Activated CD8-positive, alpha-beta T cell treated with anti-CD3 and anti-CD28 coated beads for 36 hours (primary cell): ENCODE data around the gene CDC42EP1. TPM values are rescaled to one million over a fixed set of nuclear protein-coding genes. Genes with fewer than 3 reads are reported as not detected.
"Not testable (repeated sequence)": the region's sequence is repeated elsewhere in the genome, so short reads cannot be mapped to it uniquely, and the experiment has no call there.

ENCODE experiments used
- ATAC-seq: fragments of 200-7000 bp; cut with Tn5 transposase; one replicate; pipeline ENCODE4 v1.10.0; 2021; ENCODE audit warnings: mild to moderate bottlenecking, moderate library complexity
- CTCF ChIA-PET: fragments of 350-600 bp; sonication (Branson Sonifier 250); formaldehyde crosslinking; loops from one replicate; lab custom pipeline; 2021; ENCODE audit warnings: antibody characterized with exemption; lab: Charles Lee
- POLR2A ChIA-PET: fragments of 350-600 bp; sonication (Branson Sonifier 250); formaldehyde crosslinking; loops from one replicate; lab custom pipeline; 2021; ENCODE audit warnings: antibody characterized with exemption; lab: Charles Lee
- DNase-seq: peaks from one replicate; pipeline ENCODE4 v3.0.0-alpha.2; 2020
- H3K27ac Mint-ChIP-seq: one replicate; pipeline ENCODE4 v1.8.0; 2021; ENCODE audit warnings: mild to moderate bottlenecking, mixed read lengths
- H3K27me3 Mint-ChIP-seq: one replicate; pipeline ENCODE4 v1.8.0; 2021; ENCODE audit warnings: mixed read lengths
- H3K36me3 Mint-ChIP-seq: one replicate; pipeline ENCODE4 v1.8.0; 2021; ENCODE audit warnings: low read depth, mixed read lengths
- H3K4me1 Mint-ChIP-seq: one replicate; pipeline ENCODE4 v1.8.0; 2021; ENCODE audit warnings: low read depth, mixed read lengths
- H3K4me3 Mint-ChIP-seq: one replicate; pipeline ENCODE4 v1.8.0; 2021; ENCODE audit warnings: mild to moderate bottlenecking, moderate library complexity, mixed read lengths
- H3K9me3 Mint-ChIP-seq: one replicate; pipeline ENCODE4 v1.8.0; 2021; ENCODE audit warnings: mixed read lengths
- intact Hi-C: fragments of 100-400 bp; cut with micrococcal nuclease; formaldehyde crosslinking; loops from one replicate; pipeline ENCODE4 v1.10.0; 2022
- total RNA-seq, 2 experiments: library from RNA; stranded (reverse); gene quantifications; one replicate each; pipeline ENCODE4 v1.2.3, GENCODE V29; 2021
- TF ChIP-seq, protein P1 (sequence below): fragments of 200-600 bp; IDR thresholded peaks from one replicate; pipeline ENCODE4 v1.8.0; 2022; ENCODE audit warnings: antibody characterized with exemption, mild to moderate bottlenecking

CDC42EP1 gene
- total RNA-seq, 2 experiments from 2014 or later, result 0.59 to 0.72 TPM

DNA sequence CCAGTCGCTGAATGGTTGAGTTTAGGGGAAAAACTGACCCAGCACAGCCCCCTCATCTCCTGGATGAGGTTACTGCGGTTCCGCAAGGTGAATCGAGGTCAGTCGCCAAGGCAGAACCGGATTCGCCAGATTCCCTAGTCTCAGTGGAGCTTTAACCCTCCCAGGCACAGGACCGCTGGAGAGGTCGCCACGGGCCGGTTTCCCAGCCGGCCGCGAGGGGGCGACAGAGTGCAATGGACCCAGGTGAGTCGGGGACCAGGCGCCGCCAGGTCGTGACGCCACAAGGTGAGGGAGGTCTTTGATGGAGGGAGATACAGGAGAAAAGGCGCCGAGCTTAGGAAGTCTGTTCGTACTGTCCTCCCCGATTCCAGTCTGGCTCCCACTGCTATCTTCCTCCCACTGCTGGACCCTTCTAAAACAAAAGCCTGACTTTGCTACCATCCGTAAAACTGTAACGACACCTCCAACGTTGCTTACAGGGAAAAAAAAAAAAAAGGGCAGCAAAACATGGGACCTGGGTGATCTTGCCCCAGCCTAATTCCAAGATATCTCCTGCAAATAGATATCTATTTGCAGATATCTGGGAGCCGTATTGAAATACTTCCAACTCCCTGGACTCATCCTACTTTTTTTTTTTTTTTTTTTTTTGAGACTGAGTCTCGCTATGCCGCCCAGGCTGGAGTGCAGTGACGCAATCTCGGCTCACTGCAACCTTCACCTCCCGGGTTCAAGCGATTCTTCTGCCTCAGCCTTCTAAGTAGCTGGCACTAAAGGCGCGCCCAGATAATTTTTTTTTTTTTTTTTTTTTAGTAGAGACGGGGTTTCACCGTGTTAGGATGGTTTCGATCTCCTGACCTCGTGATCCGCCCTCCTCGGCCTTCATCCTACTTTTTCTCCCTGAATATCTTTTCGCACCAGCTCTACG lies 47.0 kb downstream of the CDC42EP1 start:
- POLR2A ChIA-PET, result interaction anchor here (0.7 to 3.8 kb wide), 13 partner anchors 15 to 237 kb away, joined by 3 to 30 read pairs (median 7); partner anchors contain the start of genes ANKRD54, GCAT, LGALS1 and MFNG
- TF ChIP-seq, protein P1, sequence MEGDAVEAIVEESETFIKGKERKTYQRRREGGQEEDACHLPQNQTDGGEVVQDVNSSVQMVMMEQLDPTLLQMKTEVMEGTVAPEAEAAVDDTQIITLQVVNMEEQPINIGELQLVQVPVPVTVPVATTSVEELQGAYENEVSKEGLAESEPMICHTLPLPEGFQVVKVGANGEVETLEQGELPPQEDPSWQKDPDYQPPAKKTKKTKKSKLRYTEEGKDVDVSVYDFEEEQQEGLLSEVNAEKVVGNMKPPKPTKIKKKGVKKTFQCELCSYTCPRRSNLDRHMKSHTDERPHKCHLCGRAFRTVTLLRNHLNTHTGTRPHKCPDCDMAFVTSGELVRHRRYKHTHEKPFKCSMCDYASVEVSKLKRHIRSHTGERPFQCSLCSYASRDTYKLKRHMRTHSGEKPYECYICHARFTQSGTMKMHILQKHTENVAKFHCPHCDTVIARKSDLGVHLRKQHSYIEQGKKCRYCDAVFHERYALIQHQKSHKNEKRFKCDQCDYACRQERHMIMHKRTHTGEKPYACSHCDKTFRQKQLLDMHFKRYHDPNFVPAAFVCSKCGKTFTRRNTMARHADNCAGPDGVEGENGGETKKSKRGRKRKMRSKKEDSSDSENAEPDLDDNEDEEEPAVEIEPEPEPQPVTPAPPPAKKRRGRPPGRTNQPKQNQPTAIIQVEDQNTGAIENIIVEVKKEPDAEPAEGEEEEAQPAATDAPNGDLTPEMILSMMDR, result peak; percentile 99
- H3K9me3 Mint-ChIP-seq, result no peaks in the 10 kb centered on the region
- H3K27ac Mint-ChIP-seq, result peak overlapping the region; percentile 94
- peaks cover 48% of the 10 kb centered on the region for H3K4me1 Mint-ChIP-seq
- DNase-seq, result peak; percentile 92
- no peaks in the 10 kb centered on the region for H3K36me3 Mint-ChIP-seq
- CTCF ChIA-PET, result interaction anchor here (0.6 to 41.4 kb wide), 38 partner anchors 10 to 1092 kb away, joined by 3 to 1770 read pairs (median 4); partner anchors contain the start of genes ANKRD54, GCAT, LGALS1 and MFNG
- no peaks in the 10 kb centered on the region for H3K27me3 Mint-ChIP-seq
- intact Hi-C loops, result no loop called here
- ATAC-seq, result peak; percentile 20
- H3K4me3 Mint-ChIP-seq, result peak overlapping the region; percentile 91

DNA sequence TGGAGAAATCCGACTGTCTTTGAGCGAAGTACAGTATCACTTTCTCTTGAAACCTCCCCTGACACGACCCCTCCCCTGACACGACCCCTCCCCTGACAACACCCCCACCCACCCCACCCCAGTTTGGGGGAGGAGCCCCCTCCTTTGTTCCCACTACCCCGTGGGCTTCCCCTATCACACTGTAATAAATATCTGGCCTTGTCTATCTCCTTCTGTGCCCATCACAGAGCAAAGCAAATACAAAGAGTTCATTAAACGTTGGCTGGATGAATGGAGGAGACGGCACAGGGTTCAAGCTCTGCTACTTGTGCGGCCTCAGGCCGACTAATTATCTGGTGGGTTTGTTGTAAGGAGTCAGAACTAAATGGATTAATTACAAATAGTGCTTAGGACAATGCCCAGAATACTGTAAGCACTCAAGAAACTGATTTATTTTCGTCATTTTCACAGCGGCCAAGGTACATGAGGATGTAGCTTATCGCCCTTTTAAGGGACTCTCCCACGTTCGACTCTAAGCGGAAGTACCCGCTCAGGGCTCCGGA lies 47.7 kb downstream of the CDC42EP1 start:
- ATAC-seq (peak; percentile 9), DNase-seq (no peak)
- Mint-ChIP-seq H3K9me3 (no peaks in the 10 kb centered on the region), H3K36me3 (no peaks in the 10 kb centered on the region), H3K4me3 (peak overlapping the region; percentile 91), H3K27ac (peak overlapping the region; percentile 94), H3K4me1 (peaks cover 49% of the 10 kb centered on the region), H3K27me3 (no peaks in the 10 kb centered on the region)
- ChIA-PET POLR2A (interaction anchor here (0.7 to 3.8 kb wide), 11 partner anchors 12 to 236 kb away, joined by 3 to 30 read pairs (median 7); partner anchors contain the start of genes ANKRD54, GCAT, LGALS1 and MFNG), CTCF (interaction anchor here (0.6 to 41.4 kb wide), 16 partner anchors 9 to 340 kb away, joined by 3 to 1770 read pairs (median 8); partner anchors contain the start of genes ANKRD54, LGALS1, MFNG and NOL12)
- TF ChIP-seq, protein P1, result no peak
- intact Hi-C loops, result no loop called here

DNA sequence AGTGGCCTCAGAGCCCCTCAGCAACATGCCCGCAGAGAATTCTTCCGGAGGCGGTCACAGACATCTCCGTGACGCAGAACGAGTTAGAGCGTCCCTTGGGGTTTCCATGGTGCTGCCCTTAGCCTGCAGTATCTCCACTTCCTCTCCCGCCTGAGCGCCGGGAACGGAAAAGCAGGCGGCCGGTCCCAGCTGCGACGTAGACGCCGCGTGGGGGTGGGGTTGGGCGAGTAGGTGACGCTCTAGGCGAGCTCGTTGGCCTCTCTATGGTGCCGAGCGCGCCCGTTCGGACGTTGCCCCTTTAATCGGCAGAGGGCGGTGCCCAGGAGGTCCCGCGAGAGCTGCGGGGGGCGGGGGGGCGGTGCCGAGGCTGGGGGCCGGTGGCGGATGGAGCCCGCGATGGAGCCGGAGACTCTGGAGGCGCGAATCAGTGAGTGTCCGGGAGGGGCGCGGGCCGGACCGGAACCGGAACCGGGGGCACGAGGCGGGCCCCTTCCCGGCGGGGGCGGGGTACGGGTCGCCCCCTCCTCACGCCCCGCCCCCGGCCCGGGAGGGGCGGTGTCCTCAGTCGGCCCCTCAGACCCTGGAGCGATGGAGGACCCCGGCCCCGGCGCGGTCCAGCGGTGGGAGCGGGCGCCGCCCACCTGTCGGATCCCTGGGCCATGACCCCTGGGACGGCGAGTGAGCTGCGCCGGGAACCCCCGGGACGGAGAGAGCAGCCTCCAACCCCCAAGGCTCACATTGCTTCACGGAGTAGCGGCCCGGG lies 48.4 kb downstream of the CDC42EP1 start, which contains the start of gene GGA1:
Gene GGA1 (plus strand): TSS at position 358 of the 763 bp plus-strand sequence. CDS start 27 bp downstream, at position 385.
- Mint-ChIP-seq H3K36me3 (peaks cover 3% of the 10 kb centered on the region), H3K27ac (peak within 1 kb of the TSS; percentile 94), H3K27me3 (no peaks in the 10 kb centered on the region), H3K4me3 (peak within 1 kb of the TSS; percentile 91), H3K4me1 (peaks cover 49% of the 10 kb centered on the region), H3K9me3 (no peaks in the 10 kb centered on the region)
- ChIA-PET POLR2A (interaction anchor here (0.7 to 3.8 kb wide), 15 partner anchors 11 to 305 kb away, joined by 3 to 30 read pairs (median 7); partner anchors contain the start of genes ANKRD54, GCAT, LGALS1 and MFNG), CTCF (interaction anchor here (1.3 to 41.4 kb wide), 9 partner anchors 8 to 341 kb away, joined by 3 to 1770 read pairs (median 20); partner anchors contain the start of genes ANKRD54, LGALS1, NOL12 and PDXP)
- ATAC-seq (peak; percentile 82), DNase-seq (peak; percentile 99)
- intact Hi-C loops, result no loop called here
- TF ChIP-seq, protein P1, result no peak

DNA sequence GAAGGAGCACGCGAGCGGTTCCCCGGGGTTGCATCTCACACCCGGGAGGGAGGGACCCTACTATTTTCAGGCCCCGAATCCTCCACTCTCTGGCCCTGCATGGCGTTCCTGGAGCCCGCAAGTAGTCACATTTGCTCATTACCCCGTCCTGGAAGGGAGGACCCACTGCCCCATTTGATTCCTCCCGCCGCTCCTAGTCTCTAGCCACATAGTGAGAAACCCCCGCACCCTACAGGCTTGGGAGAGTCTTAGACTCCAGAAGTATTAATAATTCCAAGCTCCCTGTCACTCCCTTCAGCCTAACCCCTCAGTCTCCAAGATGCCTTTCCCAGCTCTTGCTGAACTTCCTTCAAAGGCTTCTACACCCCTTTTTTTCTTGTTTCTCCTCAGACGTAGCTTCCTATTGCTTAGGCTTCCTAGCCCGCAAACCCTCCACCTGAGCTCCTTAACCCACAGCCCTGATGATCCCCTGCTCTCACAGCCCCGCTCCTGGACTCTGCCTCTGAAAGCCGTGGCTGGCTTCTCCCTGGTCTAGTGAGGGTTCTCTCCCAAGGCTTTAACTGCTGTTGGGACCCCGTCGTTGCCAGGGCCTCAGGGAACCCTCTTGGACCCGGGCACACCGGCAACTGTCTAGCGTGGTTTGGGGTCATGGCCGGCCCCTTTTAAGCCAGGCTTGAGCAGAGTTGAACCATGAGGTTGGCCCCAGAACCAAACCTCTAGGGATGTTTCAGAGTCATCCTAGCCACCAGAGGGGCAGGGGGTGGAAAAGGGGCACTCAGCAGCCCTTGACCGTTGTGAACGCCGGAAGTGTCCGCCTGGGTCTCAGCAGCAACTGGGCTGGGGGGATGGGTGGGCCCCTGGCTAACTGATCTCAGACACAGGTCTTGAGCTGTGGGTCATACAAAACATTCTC lies 49.2 kb downstream of the CDC42EP1 start:
- no peak for ATAC-seq
- intact Hi-C loops, result no loop called here
- no peak for DNase-seq
- Mint-ChIP-seq H3K4me1 (peaks cover 43% of the 10 kb centered on the region), H3K36me3 (peaks cover 6% of the 10 kb centered on the region), H3K4me3 (peak overlapping the region; percentile 91), H3K9me3 (no peaks in the 10 kb centered on the region), H3K27me3 (no peaks in the 10 kb centered on the region), H3K27ac (peak overlapping the region; percentile 85)
- CTCF ChIA-PET, result interaction anchor here (0.6 to 41.4 kb wide), 4 partner anchors 14 to 94 kb away, joined by 3 to 1770 read pairs (median 80); partner anchors contain the start of genes LGALS1, NOL12, PDXP and SH3BP1
- TF ChIP-seq, protein P1, result no peak
- POLR2A ChIA-PET, result interaction anchor here (0.7 to 3.8 kb wide), 16 partner anchors 10 to 305 kb away, joined by 3 to 30 read pairs (median 6); partner anchors contain the start of genes GCAT, LGALS1, NOL12 and PDXP

DNA sequence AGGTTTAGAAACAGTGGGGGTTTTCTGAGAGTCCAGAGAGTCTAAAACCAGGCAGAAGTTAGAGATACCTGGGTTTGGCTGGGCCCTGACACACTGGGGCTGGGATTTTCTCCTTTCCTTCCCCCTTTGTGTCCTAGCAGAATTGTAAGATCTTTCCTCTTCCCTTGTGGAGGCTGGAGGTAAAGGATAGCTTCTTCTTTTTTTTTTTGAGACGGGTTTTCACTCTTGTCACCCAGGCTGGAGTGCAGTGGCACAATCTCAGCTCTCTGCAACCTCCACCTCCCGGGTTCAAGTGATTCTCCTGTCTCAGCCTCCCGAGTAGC lies 49.8 kb downstream of the CDC42EP1 start:
- DNase-seq, result not testable (repeated sequence)

More for the DNA sequence above, 49.8 kb downstream of the CDC42EP1 start:
- Mint-ChIP-seq H3K27ac (peak overlapping the region; percentile 85), H3K4me1 (peaks cover 38% of the 10 kb centered on the region), H3K4me3 (peak overlapping the region; percentile 91)
- H3K27me3 Mint-ChIP-seq, H3K9me3 Mint-ChIP-seq, H3K36me3 Mint-ChIP-seq, intact Hi-C loops, ATAC-seq: not testable (repeated sequence)
- CTCF ChIA-PET, result interaction anchor here (6.1 to 41.4 kb wide), 2 partner anchors 15 to 46 kb away, joined by 119 to 1770 read pairs; partner anchors contain the start of genes LGALS1, NOL12, PDXP and SH3BP1
- POLR2A ChIA-PET, result interaction anchor here (0.8 to 3.8 kb wide), 10 partner anchors 9 to 89 kb away, joined by 3 to 30 read pairs (median 9); partner anchors contain the start of genes LGALS1 and NOL12
